Measurements from ENCODE around the gene OPRM1.

OPRM1 gene

DNA sequence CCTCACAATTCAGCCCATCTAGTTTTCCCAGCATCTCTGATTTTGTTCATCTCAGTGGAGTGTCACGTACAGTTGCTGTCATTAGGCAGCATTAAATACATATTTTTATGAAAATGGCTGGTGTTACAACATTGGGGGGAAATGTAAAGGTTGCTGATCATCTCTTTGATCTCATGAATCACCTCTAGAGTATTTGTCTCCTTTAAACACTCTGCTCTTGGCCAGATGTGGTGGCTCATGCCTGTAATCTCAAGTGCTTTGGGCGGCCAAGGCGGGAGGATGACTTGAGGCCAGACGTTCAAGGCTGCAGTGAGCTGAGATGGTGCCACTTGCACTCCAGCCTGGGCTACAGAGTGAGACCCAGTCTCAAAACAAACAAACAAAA is 189.5 kb downstream of the OPRM1 start:
- H3K4me3 ChIP-seq (ENCODE audit: low read length) = no peak overlapping the region
- no peak for TF ChIP-seq EZH2phosphoT487 (IDR thresholded peaks at IDR 0.05; ENCODE audit: low read depth)
- TF ChIP-seq, protein P1, sequence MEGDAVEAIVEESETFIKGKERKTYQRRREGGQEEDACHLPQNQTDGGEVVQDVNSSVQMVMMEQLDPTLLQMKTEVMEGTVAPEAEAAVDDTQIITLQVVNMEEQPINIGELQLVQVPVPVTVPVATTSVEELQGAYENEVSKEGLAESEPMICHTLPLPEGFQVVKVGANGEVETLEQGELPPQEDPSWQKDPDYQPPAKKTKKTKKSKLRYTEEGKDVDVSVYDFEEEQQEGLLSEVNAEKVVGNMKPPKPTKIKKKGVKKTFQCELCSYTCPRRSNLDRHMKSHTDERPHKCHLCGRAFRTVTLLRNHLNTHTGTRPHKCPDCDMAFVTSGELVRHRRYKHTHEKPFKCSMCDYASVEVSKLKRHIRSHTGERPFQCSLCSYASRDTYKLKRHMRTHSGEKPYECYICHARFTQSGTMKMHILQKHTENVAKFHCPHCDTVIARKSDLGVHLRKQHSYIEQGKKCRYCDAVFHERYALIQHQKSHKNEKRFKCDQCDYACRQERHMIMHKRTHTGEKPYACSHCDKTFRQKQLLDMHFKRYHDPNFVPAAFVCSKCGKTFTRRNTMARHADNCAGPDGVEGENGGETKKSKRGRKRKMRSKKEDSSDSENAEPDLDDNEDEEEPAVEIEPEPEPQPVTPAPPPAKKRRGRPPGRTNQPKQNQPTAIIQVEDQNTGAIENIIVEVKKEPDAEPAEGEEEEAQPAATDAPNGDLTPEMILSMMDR (IDR thresholded peaks at IDR 0.05; ENCODE audit: low read depth, low read length) = no peak
- H2AFZ ChIP-seq (ENCODE audit: low read depth, low read length) = no peak overlapping the region
- H3K27ac ChIP-seq (ENCODE audit: low read length) = no peak overlapping the region
- peaks cover 9% of the 10 kb centered on the region for H3K27me3 ChIP-seq (ENCODE audit: low read depth, low read length)
- no peaks in the 10 kb centered on the region for H3K36me3 ChIP-seq (replicated peaks; ENCODE audit: low read depth, low read length)
- no peaks in the 10 kb centered on the region for H4K20me1 ChIP-seq (ENCODE audit: insufficient read depth, low read length)
- H3K4me2 ChIP-seq (ENCODE audit: low read length) = no peak overlapping the region
- H3K4me1 ChIP-seq (ENCODE audit: low read length) = peaks cover 17% of the 10 kb centered on the region
- no peaks in the 10 kb centered on the region for H3K79me2 ChIP-seq (ENCODE audit: low read length)
- no peaks in the 10 kb centered on the region for H3K9me3 ChIP-seq (ENCODE audit: insufficient read depth, low read length)
- H3K9ac ChIP-seq (ENCODE audit: low read length) = no peak overlapping the region

DNA sequence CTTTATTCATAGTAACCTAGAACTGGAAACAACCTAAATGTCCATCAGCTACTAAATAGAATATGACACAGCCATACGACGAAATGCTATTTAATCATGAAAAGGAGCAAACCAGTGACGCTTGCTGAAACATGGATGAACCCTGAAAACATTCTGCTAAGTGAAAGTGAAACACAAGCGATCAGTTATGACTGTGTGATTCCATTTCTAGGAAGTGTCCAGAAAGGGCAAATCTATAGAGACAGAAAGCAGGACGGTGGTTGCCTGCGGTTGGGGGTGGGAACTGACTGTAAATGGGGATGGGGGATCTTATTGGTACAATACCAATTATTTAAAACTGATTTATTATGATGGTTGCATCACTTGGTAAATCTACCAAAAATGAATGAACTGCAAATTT is 190.7 kb downstream of the OPRM1 start:
- H3K4me2 ChIP-seq (ENCODE audit: low read length) = peak overlapping the region; percentile 38

DNA sequence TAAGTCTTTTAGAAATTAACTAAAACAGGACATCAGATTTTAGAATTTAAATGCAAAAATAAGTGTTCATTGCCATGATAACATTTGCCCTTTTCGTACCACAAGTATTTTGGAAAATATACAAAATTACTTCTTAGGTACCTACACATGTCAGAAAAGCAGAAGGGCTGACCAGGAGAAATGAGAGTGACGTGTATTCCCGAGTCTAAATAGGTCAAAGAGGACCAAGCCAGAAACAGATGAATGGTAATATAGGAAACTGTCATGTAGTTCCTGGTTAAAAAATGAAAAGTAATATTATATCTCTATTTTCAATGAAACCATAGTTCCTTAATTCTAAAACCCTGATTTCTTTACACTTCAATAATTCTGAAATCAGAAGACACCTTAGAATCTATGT is 191.4 kb downstream of the OPRM1 start:
- no peak overlapping the region for H2AFZ ChIP-seq (ENCODE audit: low read depth, low read length)
- H3K27ac ChIP-seq (ENCODE audit: low read length) = no peak overlapping the region
- H3K4me1 ChIP-seq (ENCODE audit: low read length) = peaks cover 27% of the 10 kb centered on the region
- H3K4me2 ChIP-seq (ENCODE audit: low read length) = peak overlapping the region; percentile 38
- no peaks in the 10 kb centered on the region for H4K20me1 ChIP-seq (ENCODE audit: insufficient read depth, low read length)
- no peaks in the 10 kb centered on the region for H3K9me3 ChIP-seq (ENCODE audit: insufficient read depth, low read length)
- H3K36me3 ChIP-seq (replicated peaks; ENCODE audit: low read depth, low read length) = no peaks in the 10 kb centered on the region
- no peak overlapping the region for H3K4me3 ChIP-seq (ENCODE audit: low read length)
- TF ChIP-seq, protein P1 (IDR thresholded peaks at IDR 0.05; ENCODE audit: low read depth, low read length) = no peak
- no peak for TF ChIP-seq EZH2phosphoT487 (IDR thresholded peaks at IDR 0.05; ENCODE audit: low read depth)
- peaks cover 8% of the 10 kb centered on the region for H3K27me3 ChIP-seq (ENCODE audit: low read depth, low read length)
- no peak overlapping the region for H3K9ac ChIP-seq (ENCODE audit: low read length)
- no peaks in the 10 kb centered on the region for H3K79me2 ChIP-seq (ENCODE audit: low read length)

More for the DNA sequence above, 190.7 kb downstream of the OPRM1 start:
- H3K27ac ChIP-seq (ENCODE audit: low read length) = no peak overlapping the region
- no peak overlapping the region for H3K9ac ChIP-seq (ENCODE audit: low read length)
- peaks cover 27% of the 10 kb centered on the region for H3K4me1 ChIP-seq (ENCODE audit: low read length)
- H4K20me1 ChIP-seq (ENCODE audit: insufficient read depth, low read length) = no peaks in the 10 kb centered on the region
- no peaks in the 10 kb centered on the region for H3K79me2 ChIP-seq (ENCODE audit: low read length)
- peaks cover 12% of the 10 kb centered on the region for H3K27me3 ChIP-seq (ENCODE audit: low read depth, low read length)
- no peaks in the 10 kb centered on the region for H3K9me3 ChIP-seq (ENCODE audit: insufficient read depth, low read length)
- no peak overlapping the region for H2AFZ ChIP-seq (ENCODE audit: low read depth, low read length)
- TF ChIP-seq, protein P1 (IDR thresholded peaks at IDR 0.05; ENCODE audit: low read depth, low read length) = no peak
- TF ChIP-seq EZH2phosphoT487 (IDR thresholded peaks at IDR 0.05; ENCODE audit: low read depth) = no peak
- no peaks in the 10 kb centered on the region for H3K36me3 ChIP-seq (replicated peaks; ENCODE audit: low read depth, low read length)
- no peak overlapping the region for H3K4me3 ChIP-seq (ENCODE audit: low read length)

DNA sequence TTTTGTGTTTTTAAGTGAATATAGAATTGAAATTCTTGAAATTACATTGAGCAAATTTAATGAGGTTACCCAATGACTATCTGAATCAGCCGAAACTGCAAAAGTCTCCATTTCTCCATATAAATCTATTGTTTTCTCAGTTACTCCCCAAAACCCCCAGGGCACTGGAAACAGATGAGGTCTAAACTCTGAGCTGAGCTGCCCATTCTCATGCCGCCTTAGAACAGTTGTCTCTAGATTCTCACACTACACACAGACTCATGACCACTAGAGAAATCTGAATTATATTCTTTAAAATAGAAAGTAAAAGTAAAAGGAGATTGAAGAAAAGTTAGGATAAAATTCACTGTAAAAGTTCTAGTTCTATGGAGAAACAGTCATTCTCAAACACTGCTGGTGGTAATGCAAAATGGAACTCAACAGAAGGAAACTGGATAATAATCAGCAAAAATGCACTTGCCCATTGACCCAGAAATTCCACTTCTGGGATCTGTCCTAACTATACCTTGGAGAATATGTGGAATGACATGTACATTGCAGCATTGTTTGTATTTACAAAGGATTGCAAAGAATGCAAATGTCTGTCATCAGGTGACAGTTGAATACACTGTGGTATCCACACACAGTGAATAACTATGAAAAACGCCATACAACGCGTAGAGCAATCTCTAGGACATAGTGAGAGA is 192.0 kb downstream of the OPRM1 start:
- no peak overlapping the region for H2AFZ ChIP-seq (ENCODE audit: low read depth, low read length)
- peaks cover 25% of the 10 kb centered on the region for H3K4me1 ChIP-seq (ENCODE audit: low read length)
- no peak for TF ChIP-seq EZH2phosphoT487 (IDR thresholded peaks at IDR 0.05; ENCODE audit: low read depth)
- TF ChIP-seq, protein P1 (IDR thresholded peaks at IDR 0.05; ENCODE audit: low read depth, low read length) = no peak
- H4K20me1 ChIP-seq (ENCODE audit: insufficient read depth, low read length) = no peaks in the 10 kb centered on the region
- no peak overlapping the region; the same call in 1 of the 2 replicates for H3K4me2 ChIP-seq (ENCODE audit: low read length)
- H3K27me3 ChIP-seq (ENCODE audit: low read depth, low read length) = peaks cover 15% of the 10 kb centered on the region
- H3K79me2 ChIP-seq (ENCODE audit: low read length) = no peaks in the 10 kb centered on the region
- no peaks in the 10 kb centered on the region for H3K36me3 ChIP-seq (replicated peaks; ENCODE audit: low read depth, low read length)
- no peak overlapping the region for H3K27ac ChIP-seq (ENCODE audit: low read length)
- H3K4me3 ChIP-seq (ENCODE audit: low read length) = no peak overlapping the region
- no peak overlapping the region for H3K9ac ChIP-seq (ENCODE audit: low read length)
- no peaks in the 10 kb centered on the region for H3K9me3 ChIP-seq (ENCODE audit: insufficient read depth, low read length)

Data from OCI-LY3 (cell line).